ENCODE measurements around the gene PIK3AP1. TPM values are rescaled to one million over a fixed set of nuclear protein-coding genes. Genes with fewer than 3 reads are reported as not detected.

Gene PIK3AP1, protein sequence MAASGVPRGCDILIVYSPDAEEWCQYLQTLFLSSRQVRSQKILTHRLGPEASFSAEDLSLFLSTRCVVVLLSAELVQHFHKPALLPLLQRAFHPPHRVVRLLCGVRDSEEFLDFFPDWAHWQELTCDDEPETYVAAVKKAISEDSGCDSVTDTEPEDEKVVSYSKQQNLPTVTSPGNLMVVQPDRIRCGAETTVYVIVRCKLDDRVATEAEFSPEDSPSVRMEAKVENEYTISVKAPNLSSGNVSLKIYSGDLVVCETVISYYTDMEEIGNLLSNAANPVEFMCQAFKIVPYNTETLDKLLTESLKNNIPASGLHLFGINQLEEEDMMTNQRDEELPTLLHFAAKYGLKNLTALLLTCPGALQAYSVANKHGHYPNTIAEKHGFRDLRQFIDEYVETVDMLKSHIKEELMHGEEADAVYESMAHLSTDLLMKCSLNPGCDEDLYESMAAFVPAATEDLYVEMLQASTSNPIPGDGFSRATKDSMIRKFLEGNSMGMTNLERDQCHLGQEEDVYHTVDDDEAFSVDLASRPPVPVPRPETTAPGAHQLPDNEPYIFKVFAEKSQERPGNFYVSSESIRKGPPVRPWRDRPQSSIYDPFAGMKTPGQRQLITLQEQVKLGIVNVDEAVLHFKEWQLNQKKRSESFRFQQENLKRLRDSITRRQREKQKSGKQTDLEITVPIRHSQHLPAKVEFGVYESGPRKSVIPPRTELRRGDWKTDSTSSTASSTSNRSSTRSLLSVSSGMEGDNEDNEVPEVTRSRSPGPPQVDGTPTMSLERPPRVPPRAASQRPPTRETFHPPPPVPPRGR
- under 0.01 and 0.06 TPM in 2 replicates for total RNA-seq

DNA sequence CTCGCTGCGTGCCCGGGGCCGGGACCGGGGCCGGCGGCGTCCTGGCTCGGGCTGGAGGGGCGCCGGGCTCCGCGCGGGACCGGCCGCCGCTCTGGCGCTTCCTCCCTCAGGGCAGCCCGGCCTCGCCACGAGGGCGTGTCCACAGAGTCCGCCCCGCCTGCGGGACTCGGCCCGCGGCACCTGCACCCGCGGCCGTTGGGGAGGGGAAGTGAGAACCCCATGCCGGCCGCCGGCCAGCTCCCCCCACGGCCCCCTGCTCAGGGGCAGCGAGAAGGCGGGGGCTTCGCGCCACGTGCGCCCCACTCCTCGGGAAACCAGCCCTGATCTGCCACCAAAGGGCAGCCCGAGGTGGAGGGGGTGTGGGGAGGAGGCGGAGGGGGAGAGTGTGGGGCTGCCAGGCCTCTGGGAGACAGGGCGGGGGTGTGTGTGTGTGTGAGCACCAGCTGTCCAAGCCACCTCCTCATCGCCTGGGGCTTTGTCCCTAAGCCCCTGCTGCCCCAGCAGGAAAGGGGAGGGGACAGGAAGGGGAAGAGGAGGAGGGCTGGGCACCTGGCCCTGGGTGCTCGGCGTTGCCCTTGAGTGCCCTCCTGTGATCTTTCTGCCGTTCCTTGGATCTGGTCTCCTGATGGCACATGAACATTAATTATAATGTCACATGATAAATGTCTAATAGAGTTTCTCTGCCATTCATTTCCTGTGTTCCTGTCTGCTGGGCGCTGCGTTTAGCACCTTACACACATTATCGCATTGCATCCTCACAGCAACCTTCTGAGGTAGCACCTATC is at the start of gene PIK3AP1:
Gene PIK3AP1, minus strand, starts transcription at position 93 of the 785 bp plus-strand sequence. CDS start 120 bp downstream, outside the sequence.

GRCh38 chr10:96586419-96587263 is 133.7 kb downstream of the PIK3AP1 start, which contains the start of gene TM9SF3:
TSS of gene TM9SF3 (minus strand) at chr10:96587012. CDS start at chr10:96586835, 177 bp downstream.

Other genes with a start within 250 kb of the PIK3AP1 start
- under 0.01 and 0.06 TPM in 2 replicates for gene TLL2, start 206.6 kb downstream of the PIK3AP1 start, total RNA-seq
- gene TM9SF3, start 133.5 kb downstream of the PIK3AP1 start, total RNA-seq: 115 and 129 TPM in 2 replicates
- gene LCOR, start 111.8 kb upstream of the PIK3AP1 start, total RNA-seq: 11.0 and 15.0 TPM in 2 replicates